ENCODE measurements around the gene CLDN6. TPM values are rescaled to one million over a fixed set of nuclear protein-coding genes. Genes with fewer than 3 reads are reported as not detected.

Gene CLDN6
- total and polyA plus RNA-seq, 5 experiments from 2014 or later = not detected

GRCh38 chr16:2971134-2971984 is 46.6 kb downstream of the CLDN6 start:
- H3K9me3 Mint-ChIP-seq = peaks cover 0 to 4% (median 0%) of the 10 kb centered on the region in 9 donors
- H3K27me3 Mint-ChIP-seq = peaks cover 3 to 40% (median 24%) of the 10 kb centered on the region in 5 donors
- no peaks in the 10 kb centered on the region for H3K36me3 Mint-ChIP-seq
- peak overlapping the region in 7 of 10 donors; percentile 15 to 67 (median 60) for H3K4me3 Mint-ChIP-seq
- H3K4me1 Mint-ChIP-seq = peaks cover 9 to 20% (median 14%) of the 10 kb centered on the region in 4 donors
- DNase-seq (no peak), ATAC-seq (no peak)
- POLR2A ChIA-PET = interaction anchor here (0.7 to 1.1 kb wide), 2 partner anchors 60 kb away, joined by 3 to 4 read pairs; partner anchors contain the start of gene FLYWCH1
- no peak overlapping the region for H3K27ac Mint-ChIP-seq

- POLR2A ChIA-PET = interaction anchor here (1.1 to 1.7 kb wide), 2 partner anchors 10 to 59 kb away, joined by 3 to 5 read pairs; partner anchors contain the start of genes FLYWCH1 and PKMYT1
- Mint-ChIP-seq H3K4me1 (peaks cover 10 to 22% (median 15%) of the 10 kb centered on the region in 4 donors), H3K9me3 (peaks cover 0 to 4% (median 0%) of the 10 kb centered on the region in 9 donors), H3K4me3 (peak overlapping the region; percentile 28 to 67 (median 52)), H3K36me3 (no peaks in the 10 kb centered on the region), H3K27me3 (peaks cover 3 to 40% (median 24%) of the 10 kb centered on the region in 5 donors), H3K27ac (no peak overlapping the region)
- ATAC-seq (no peak), DNase-seq (no peak)
Measured at GRCh38 chr16:2970563-2970962, 47.4 kb downstream of the CLDN6 start.

- Mint-ChIP-seq H3K4me1 (peaks cover 10 to 28% (median 21%) of the 10 kb centered on the region in 4 donors), H3K4me3 (peak overlapping the region; percentile 14 to 66 (median 54)), H3K27ac (no peak overlapping the region), H3K9me3 (peaks cover 0 to 4% (median 0%) of the 10 kb centered on the region in 9 donors), H3K27me3 (peaks cover 3 to 42% (median 24%) of the 10 kb centered on the region in 5 donors), H3K36me3 (no peaks in the 10 kb centered on the region)
- DNase-seq (peak in 9 of 10 donors; percentile 32 to 72 (median 51)), ATAC-seq (peak; percentile 41 to 69)
- POLR2A ChIA-PET = interaction anchor here (1.7 kb wide), 1 partner anchor 11 kb away, joined by 5 read pairs; the partner anchor contains the start of gene PKMYT1
Measured at GRCh38 chr16:2969545-2970521, 48.1 kb downstream of the CLDN6 start.

GRCh38 chr16:2968738-2969544 is 49.0 kb downstream of the CLDN6 start, which contains the start of gene PAQR4:
Gene PAQR4 (plus strand): TSS chr16:2969348. CDS start chr16:2969675, 327 bp downstream.
- ATAC-seq = peak; percentile 69 to 71
- Mint-ChIP-seq H3K4me3 (peak within 1 kb of the TSS; percentile 65 to 83 (median 74)), H3K36me3 (no peaks in the 10 kb centered on the region), H3K27ac (peak within 1 kb of the TSS in 1 of 10 donors; percentile 15), H3K9me3 (peaks cover 0 to 4% (median 0%) of the 10 kb centered on the region in 9 donors), H3K27me3 (peaks cover 3 to 46% (median 27%) of the 10 kb centered on the region in 5 donors), H3K4me1 (peaks cover 12 to 32% (median 26%) of the 10 kb centered on the region in 4 donors)
- POLR2A ChIA-PET = interaction anchor here (1.7 to 2.2 kb wide), 2 partner anchors 12 kb away, joined by 5 to 14 read pairs; partner anchors contain the start of gene PKMYT1
- DNase-seq = peak; percentile 52 to 73 (median 69)

- peaks cover 3 to 51% (median 31%) of the 10 kb centered on the region in 5 donors for H3K27me3 Mint-ChIP-seq
- POLR2A ChIA-PET = interaction anchor here (2.2 kb wide), 1 partner anchor 12 kb away, joined by 14 read pairs; the partner anchor contains the start of gene PKMYT1
Measured at GRCh38 chr16:2968368-2968737, 49.6 kb downstream of the CLDN6 start.

GRCh38 chr16:2967721-2968161 is 50.2 kb downstream of the CLDN6 start:
- DNase-seq (no peak), ATAC-seq (no peak)
- POLR2A ChIA-PET = interaction anchor here (0.9 to 2.2 kb wide), 3 partner anchors 10 to 52 kb away, joined by 3 to 14 read pairs (median 3); partner anchors contain the start of genes PKMYT1 and TNFRSF12A
- Mint-ChIP-seq H3K9me3 (peaks cover 0 to 4% (median 0%) of the 10 kb centered on the region in 9 donors), H3K4me3 (peak overlapping the region in 8 of 10 donors; percentile 62 to 83 (median 73)), H3K27me3 (peaks cover 3 to 51% (median 31%) of the 10 kb centered on the region in 5 donors), H3K27ac (no peak overlapping the region), H3K4me1 (peaks cover 15 to 37% (median 34%) of the 10 kb centered on the region in 4 donors), H3K36me3 (no peaks in the 10 kb centered on the region)

More at GRCh38 chr16:2968368-2968737, 49.6 kb downstream of the CLDN6 start:
- no peak for DNase-seq
- H3K4me1 Mint-ChIP-seq = peaks cover 15 to 35% (median 30%) of the 10 kb centered on the region in 4 donors
- H3K9me3 Mint-ChIP-seq = peaks cover 0 to 4% (median 0%) of the 10 kb centered on the region in 9 donors
- H3K4me3 Mint-ChIP-seq = peak overlapping the region; percentile 65 to 83 (median 74)
- ATAC-seq = no peak
- H3K27ac Mint-ChIP-seq = peak overlapping the region in 1 of 10 donors; percentile 15
- no peaks in the 10 kb centered on the region for H3K36me3 Mint-ChIP-seq

GRCh38 chr16:2967211-2967631 is 50.8 kb downstream of the CLDN6 start:
- H3K4me1 Mint-ChIP-seq = peaks cover 14 to 39% (median 36%) of the 10 kb centered on the region in 4 donors
- H3K36me3 Mint-ChIP-seq = no peaks in the 10 kb centered on the region
- H3K9me3 Mint-ChIP-seq = peaks cover 0 to 4% (median 0%) of the 10 kb centered on the region in 9 donors
- H3K4me3 Mint-ChIP-seq = peak overlapping the region in 3 of 10 donors; percentile 30 to 72 (median 60)
- DNase-seq (peak in 1 of 10 donors; percentile 13), ATAC-seq (no peak)
- H3K27me3 Mint-ChIP-seq = peaks cover 3 to 53% (median 30%) of the 10 kb centered on the region in 5 donors
- H3K27ac Mint-ChIP-seq = no peak overlapping the region
- POLR2A ChIA-PET = interaction anchor here (0.9 to 2.2 kb wide), 4 partner anchors 11 to 64 kb away, joined by 3 to 14 read pairs (median 3); partner anchors contain the start of genes PKMYT1 and TNFRSF12A

GRCh38 chr16:2966808-2967191 is 51.2 kb downstream of the CLDN6 start:
- Mint-ChIP-seq H3K27me3 (peaks cover 3 to 53% (median 25%) of the 10 kb centered on the region in 5 donors), H3K4me1 (peaks cover 12 to 42% (median 39%) of the 10 kb centered on the region in 4 donors), H3K9me3 (peaks cover 0 to 4% (median 0%) of the 10 kb centered on the region in 9 donors), H3K36me3 (no peaks in the 10 kb centered on the region), H3K4me3 (peak overlapping the region in 1 of 10 donors; percentile 72), H3K27ac (no peak overlapping the region)
- POLR2A ChIA-PET = interaction anchor here (0.6 to 2.2 kb wide), 5 partner anchors 11 to 65 kb away, joined by 3 to 14 read pairs (median 3); partner anchors contain the start of genes PKMYT1 and TNFRSF12A
- DNase-seq = no peak
- ATAC-seq = no peak

GRCh38 chr16:2966043-2966807 is 51.8 kb downstream of the CLDN6 start:
- no peak for DNase-seq
- POLR2A ChIA-PET = interaction anchor here (0.6 to 2.4 kb wide), 4 partner anchors 14 to 65 kb away, joined by 3 to 14 read pairs (median 8); partner anchors contain the start of gene PKMYT1
- no peak for ATAC-seq
- peaks cover 3 to 55% (median 24%) of the 10 kb centered on the region in 5 donors for H3K27me3 Mint-ChIP-seq
- H3K9me3 Mint-ChIP-seq = peaks cover 0 to 4% (median 0%) of the 10 kb centered on the region in 9 donors
- no peaks in the 10 kb centered on the region for H3K36me3 Mint-ChIP-seq
- H3K4me3 Mint-ChIP-seq = peak overlapping the region in 6 of 10 donors; percentile 4 to 85 (median 61)
- H3K4me1 Mint-ChIP-seq = peaks cover 13 to 45% (median 43%) of the 10 kb centered on the region in 4 donors
- no peak overlapping the region for H3K27ac Mint-ChIP-seq

All from naive thymus-derived CD8-positive, alpha-beta T cell (primary cell).